Prostate gland (tissue), 2 donors: ENCODE results near the gene CCDC78.

Experiments used
- CTCF ChIP-seq, 4 experiments: fragments of 200-600 bp in 2 of 4; fragments of 450-650 bp in 2 of 4; sonication (generic) in 2 of 4; IDR thresholded peaks; 1 replicate in 3 of 4; 2 replicates in 1 of 4; pipeline ENCODE4 v1.5.1; 2016 to 2019; ENCODE audit warnings: antibody characterized with exemption in 4 of 4, mild to moderate bottlenecking in 2 of 4, moderate library complexity in 2 of 4
- POLR2A ChIP-seq: fragments of 450-650 bp; IDR thresholded peaks from one replicate; pipeline ENCODE4 v1.6.1; 2016; ENCODE audit warnings: antibody characterized with exemption, mild to moderate bottlenecking
- POLR2AphosphoS5 ChIP-seq: sonication (generic); formaldehyde crosslinking; IDR thresholded peaks from one replicate; pipeline ENCODE4 v1.6.1; 2017; ENCODE audit warnings: antibody characterized with exemption

GRCh38 chr16:756428-756827 is 30.2 kb upstream of the CCDC78 start:
- no peak for TF ChIP-seq CTCF (IDR thresholded peaks at IDR 0.05)
- TF ChIP-seq POLR2A = no peak
- TF ChIP-seq POLR2AphosphoS5 = no peak
